Activated CD4-positive, CD25-positive, alpha-beta regulatory T cell (primary cell): ENCODE data around the gene CDC34.
"Not testable (repeated sequence)": the region's sequence is repeated elsewhere in the genome, so short reads cannot be mapped to it uniquely, and the experiment has no call there.

Source experiments
- DNase-seq, 4 experiments: peaks; one replicate each; lab custom pipeline; 2025; lab: John Stamatoyannopoulos, UW

CDC34 gene

GRCh38 chr19:573519-573825 lies 41.9 kb downstream of the CDC34 start:
- DNase-seq = no peak

GRCh38 chr19:574658-575526 lies 43.3 kb downstream of the CDC34 start:
- DNase-seq = no peak

GRCh38 chr19:575527-576506 lies 44.3 kb downstream of the CDC34 start:
- DNase-seq = no peak

GRCh38 chr19:576768-577438 lies 45.3 kb downstream of the CDC34 start:
- DNase-seq = no peak

- DNase-seq = no peak
Measured at GRCh38 chr19:577439-578392, 46.2 kb downstream of the CDC34 start.

GRCh38 chr19:579111-579841 lies 47.7 kb downstream of the CDC34 start:
- no peak for DNase-seq

GRCh38 chr19:579842-580155 lies 48.2 kb downstream of the CDC34 start:
- DNase-seq = no peak

- DNase-seq = no peak
Measured at GRCh38 chr19:580274-580835, 48.8 kb downstream of the CDC34 start.

- no peak for DNase-seq
Measured at GRCh38 chr19:581399-582111, 50.0 kb downstream of the CDC34 start.

- no peak for DNase-seq
Measured at GRCh38 chr19:582497-583197, 51.1 kb downstream of the CDC34 start.

- no peak for DNase-seq
Measured at GRCh38 chr19:583198-583967, 51.8 kb downstream of the CDC34 start.

GRCh38 chr19:583968-584239 lies 52.3 kb downstream of the CDC34 start:
- DNase-seq = no peak

- DNase-seq = peak; percentile 22 to 60 (median 56)
Measured at GRCh38 chr19:584240-585001, 52.9 kb downstream of the CDC34 start.

- DNase-seq = not testable (repeated sequence)
Measured at GRCh38 chr19:585146-585545, 53.6 kb downstream of the CDC34 start.

- no peak for DNase-seq
Measured at GRCh38 chr19:585551-586110, 54.1 kb downstream of the CDC34 start.

- DNase-seq = peak in 1 of 4 experiments; percentile 22
Measured at GRCh38 chr19:588093-588740, 56.7 kb downstream of the CDC34 start.
